PC-9 (cell line): Measurements from ENCODE around the gene SYPL1.

Experiments
- EZH2 ChIP-seq: fragments of 200-600 bp; sonication (generic); IDR thresholded peaks from 2 replicates; pipeline ENCODE4 v1.8.0; 2017; ENCODE audit warnings: antibody characterized with exemption, low read depth
- TF ChIP-seq, protein P1 (sequence below): fragments of 200-600 bp; sonication (generic); conservative IDR thresholded peaks from 2 replicates; pipeline ENCODE4 v1.6.1; 2017; ENCODE audit warnings: mixed run types, antibody characterized with exemption, mild to moderate bottlenecking, moderate library complexity

GRCh38 chr7:106092204-106092603 is 19.9 kb downstream of the SYPL1 start:
- TF ChIP-seq, protein P1, sequence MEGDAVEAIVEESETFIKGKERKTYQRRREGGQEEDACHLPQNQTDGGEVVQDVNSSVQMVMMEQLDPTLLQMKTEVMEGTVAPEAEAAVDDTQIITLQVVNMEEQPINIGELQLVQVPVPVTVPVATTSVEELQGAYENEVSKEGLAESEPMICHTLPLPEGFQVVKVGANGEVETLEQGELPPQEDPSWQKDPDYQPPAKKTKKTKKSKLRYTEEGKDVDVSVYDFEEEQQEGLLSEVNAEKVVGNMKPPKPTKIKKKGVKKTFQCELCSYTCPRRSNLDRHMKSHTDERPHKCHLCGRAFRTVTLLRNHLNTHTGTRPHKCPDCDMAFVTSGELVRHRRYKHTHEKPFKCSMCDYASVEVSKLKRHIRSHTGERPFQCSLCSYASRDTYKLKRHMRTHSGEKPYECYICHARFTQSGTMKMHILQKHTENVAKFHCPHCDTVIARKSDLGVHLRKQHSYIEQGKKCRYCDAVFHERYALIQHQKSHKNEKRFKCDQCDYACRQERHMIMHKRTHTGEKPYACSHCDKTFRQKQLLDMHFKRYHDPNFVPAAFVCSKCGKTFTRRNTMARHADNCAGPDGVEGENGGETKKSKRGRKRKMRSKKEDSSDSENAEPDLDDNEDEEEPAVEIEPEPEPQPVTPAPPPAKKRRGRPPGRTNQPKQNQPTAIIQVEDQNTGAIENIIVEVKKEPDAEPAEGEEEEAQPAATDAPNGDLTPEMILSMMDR = no peak
- TF ChIP-seq EZH2 = no peak
